NCI-H2171 treated with DMSO at 0.1 percent for 48 hours (cell line): ENCODE results near the gene DENND1C.
"Not testable (repeated sequence)": the region's sequence is repeated elsewhere in the genome, so short reads cannot be mapped to it uniquely, and the experiment has no call there.

Experiments
- DNase-seq: peaks from one replicate; lab custom pipeline; 2025; lab: John Stamatoyannopoulos, UW

Gene DENND1C

GRCh38 chr19:6509118-6509971 is 27.8 kb upstream of the DENND1C start:
- DNase-seq: no peak

DNA sequence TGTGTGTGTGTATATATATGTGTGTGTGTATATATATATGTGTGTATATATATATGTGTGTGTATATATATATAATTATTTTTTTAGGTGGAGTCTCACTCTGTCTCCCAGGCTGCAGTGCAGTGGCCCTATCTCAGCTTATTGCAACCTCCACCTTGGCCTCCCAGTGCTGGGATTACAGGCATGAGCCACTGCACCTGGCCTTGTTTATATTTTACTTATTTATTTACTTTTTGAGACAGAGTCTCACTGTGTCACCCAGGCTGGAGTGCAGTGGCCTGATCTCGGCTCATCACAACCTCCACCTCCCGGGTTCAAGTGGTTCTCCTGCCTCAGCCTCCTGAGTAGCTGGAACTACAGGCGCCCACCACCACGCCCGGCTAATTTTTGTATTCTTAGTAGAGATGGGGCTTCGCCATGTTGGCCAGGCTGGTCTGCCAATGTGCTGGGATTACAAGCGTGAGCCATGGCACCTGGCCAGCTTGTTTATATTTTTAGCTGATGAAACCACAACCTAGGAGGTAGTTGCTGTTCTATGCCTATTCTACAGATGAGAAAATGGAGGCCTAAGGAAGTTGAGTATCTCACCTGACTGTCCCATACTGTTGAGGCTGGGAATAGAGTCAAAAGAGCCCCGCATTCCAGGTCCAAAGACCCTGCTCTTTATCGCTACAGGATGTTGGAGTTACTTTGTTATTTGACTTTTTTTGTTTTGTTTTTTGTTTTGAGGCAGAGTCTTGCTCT is 26.6 kb upstream of the DENND1C start:
- DNase-seq: not testable (repeated sequence)

DNA sequence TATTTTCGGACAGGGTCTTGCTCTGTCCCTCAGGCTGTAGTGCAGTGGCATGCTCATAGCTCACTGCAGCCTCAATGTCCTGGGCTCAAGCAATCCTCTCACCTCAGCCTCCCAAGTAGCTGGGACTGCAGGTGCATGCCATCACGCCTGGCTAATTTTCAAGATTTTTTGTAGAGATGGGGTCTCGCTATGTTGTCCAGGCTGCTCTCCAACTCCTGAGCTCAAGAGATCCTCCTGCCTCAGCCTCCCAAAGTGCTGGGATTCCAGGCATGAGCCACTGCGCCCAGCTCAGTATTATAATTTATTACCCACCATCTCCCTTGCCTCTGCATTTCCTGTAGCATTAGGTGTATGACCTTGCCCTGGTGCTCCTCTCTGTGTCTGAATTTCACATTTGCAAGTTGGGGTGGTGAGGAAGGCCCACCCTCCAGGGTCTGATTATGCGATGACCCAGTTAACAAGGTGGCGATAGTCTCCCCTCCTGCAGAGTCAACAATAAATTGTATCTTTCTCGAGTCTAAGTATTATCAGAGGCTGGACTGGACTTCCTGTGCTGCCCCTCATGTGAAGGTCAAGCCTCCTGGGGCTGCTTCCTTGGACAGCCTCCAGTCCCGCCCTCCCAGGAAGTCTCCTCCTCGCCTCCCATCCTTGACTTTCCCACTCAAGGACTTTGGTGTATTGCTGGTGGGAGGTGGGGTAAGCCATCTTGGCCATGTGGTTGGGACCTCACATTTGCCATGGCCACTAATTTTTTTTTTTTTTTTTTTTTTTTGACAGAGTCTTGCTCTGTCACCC is 22.0 kb upstream of the DENND1C start:
- DNase-seq: no peak

- DNase-seq: peak; percentile 14
Observed at GRCh38 chr19:6501740-6502648, 20.4 kb upstream of the DENND1C start, which contains the start of gene TUBB4A. Gene TUBB4A, minus strand, starts transcription at chr19:6502309. Its CDS starts 97 bp downstream, at chr19:6502212.

DNA sequence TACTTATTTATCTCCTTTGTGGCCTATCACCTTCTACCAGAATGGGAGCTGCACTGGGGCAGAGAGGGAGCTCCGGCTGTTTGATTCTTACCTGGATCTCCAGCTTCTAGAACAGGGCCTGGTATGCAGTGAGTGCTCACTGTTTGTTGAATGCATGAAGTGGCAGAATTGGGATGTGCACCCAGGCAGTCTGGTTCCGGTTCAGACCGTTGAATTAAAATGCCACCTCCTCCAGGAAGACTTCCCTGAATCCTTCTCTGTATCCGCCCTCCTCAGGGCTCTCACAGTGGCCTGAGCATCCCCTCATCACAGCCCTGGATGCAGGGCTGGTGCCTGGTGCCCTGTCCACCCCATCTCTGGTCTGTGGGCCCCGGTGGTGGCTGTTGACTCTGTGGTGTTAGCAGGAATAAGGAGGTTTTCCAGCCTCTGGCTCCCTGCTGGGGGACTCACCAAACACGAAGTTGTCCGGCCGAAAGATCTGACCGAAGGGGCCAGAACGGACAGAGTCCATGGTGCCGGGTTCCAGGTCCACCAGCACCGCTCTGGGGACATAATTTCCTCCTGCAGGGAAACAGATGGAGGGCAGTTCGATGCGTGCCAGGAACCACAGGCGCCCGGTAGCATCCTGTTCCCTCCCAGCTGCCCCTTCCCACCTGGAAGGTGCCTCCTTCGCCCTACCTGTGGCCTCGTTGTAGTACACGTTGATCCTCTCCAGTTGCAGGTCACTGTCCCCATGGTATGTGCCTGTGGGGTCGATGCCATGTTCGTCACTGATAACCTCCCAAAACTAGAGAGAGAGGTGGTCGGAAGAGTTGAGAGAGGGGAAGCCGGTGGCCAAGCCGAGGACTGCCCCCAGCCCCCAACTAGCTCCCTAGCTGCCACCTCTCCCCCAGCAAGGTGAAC is 19.5 kb upstream of the DENND1C start:
- peak; percentile 14 for DNase-seq

GRCh38 chr19:6499052-6499790 is 17.6 kb upstream of the DENND1C start:
- no peak for DNase-seq

DNA sequence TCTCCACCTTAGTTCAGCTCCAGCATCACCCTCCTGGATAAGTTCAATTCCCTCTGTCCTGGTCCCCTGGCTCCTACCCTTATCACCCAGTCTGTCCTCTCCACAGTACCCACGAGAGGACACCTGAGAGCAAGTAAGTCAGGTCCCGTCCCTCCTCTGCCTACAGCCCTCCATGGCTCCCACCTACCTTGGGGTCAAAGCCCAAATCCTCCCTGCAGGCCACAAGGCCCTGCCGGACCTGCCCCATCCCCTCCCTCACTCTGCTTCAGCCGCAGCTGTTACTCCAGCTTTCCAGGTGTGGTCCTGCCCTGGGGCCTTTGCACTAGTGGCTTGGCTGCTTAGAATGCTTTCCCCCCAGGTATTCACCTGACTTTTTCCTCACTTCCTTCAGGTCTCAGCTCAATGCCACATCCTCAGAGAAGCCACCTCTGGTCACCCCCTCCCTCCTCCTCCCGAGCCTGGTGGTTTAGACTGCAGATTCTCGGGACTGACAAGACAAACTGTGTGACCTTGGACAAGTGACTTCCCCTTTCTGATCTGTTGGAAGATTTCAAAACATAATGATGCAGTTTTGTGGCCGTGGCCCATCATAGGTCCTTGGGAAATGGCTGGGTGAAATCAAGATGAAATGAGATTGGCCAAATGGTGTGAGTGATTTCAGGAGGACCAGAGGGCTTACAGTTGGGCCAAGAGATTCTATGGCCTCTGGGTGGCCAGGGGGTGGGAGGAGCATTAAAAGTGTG is 16.9 kb upstream of the DENND1C start:
- DNase-seq: no peak

DNA sequence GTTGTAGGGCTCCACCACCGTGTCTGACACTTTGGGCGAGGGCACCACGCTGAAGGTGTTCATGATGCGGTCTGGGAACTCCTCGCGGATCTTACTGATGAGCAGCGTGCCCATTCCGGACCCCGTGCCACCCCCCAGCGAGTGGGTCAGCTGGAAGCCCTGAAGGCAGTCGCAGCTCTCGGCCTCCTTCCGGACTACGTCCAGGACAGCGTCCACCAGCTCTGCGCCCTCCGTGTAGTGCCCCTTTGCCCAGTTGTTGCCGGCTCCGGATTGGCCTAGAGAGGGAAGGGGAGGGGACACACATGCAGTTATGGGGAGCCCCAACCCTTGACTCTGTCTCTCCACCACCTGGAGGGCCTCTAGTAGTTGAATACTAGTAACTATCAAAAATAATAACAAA is 14.4 kb upstream of the DENND1C start:
- no peak for DNase-seq

DNA sequence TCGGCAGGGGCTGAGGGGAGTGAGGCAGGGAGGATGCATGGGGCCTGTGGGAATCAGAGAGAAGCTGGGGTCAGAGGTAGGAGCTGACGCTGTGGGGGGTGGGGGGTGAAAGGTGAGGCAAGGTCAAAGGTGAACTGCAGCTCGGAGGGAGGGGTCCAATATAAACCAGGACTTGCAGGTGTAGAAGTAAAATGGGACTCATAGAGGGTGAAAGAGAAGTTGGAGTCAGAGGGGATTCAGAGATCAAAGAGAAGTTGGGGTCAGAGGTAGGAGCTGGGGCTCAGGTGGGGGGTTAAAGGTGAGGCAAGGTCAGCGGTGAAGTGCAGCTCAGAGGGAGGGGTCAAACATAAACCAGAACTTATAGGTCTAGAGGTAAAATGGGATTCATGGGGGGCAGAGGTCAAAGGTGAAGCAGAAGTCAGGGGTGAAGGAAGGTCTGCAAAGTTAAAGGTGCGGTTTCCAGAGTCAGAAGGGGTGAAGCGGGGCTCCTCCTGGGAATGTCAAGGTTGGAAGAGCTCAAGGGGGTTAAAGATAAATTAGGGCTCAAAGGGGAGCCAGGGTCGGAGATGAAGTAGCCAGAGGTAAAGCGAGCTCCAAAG is 12.9 kb upstream of the DENND1C start:
- no peak for DNase-seq

GRCh38 chr19:6491802-6492592 is 10.4 kb upstream of the DENND1C start:
- no peak for DNase-seq

DNA sequence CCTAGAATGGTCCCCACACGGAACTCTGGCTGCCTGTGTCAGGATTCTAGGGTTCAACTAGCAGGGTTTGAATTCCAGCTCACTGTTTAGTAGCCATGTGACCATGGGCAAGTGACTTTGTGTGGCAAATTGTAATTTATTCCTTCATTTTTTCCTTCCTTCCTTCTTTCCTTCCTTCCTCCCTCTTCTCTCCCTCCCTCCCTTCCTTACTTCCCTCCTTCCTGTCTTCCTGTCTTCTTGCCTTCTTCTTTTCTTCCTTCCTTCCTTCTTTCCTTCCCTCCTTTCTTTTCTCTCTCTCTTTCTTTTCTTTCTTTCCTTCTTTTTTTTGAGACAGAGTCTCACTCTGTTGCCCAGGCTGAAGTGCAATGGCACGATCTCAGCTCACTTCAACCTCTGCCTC is 8.5 kb upstream of the DENND1C start:
- no peak for DNase-seq

DNA sequence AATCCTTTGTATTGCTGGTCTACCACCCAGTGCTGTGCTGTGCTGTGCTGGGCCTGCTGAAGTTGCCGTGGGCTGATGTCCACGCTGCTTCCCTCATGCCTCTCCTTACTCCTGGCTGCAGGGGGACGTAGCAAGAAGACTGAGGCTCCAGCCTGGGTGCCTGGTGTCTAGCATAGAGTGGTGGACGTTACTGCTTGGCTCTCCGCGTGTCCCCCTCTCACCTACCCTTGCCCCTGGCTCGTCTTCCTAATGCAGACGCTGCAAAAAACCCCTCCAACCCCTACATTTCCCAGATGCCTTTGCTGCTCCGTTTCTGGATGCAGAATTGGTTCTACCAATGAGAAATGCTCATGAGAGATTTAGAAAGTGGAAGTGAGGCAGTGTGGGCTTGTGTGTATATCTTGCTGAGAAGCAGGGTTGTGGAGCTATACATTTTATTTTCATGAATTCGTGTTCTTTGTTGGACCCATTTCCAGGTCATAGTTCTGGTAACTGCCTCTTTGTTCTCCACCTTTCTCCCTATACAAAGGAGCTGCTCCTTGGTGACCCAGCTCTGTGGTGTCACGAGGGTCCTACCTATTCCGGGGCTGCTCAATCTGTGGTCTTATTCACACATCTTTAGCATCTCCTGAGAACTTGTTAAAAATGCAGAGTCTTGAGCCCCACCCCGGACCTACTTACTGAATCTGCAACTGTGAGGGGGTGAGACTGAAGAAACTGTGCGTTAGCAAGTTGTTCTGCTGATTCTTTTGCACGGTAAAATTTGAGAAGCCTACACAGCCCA is 7.9 kb upstream of the DENND1C start:
- DNase-seq: no peak

DNA sequence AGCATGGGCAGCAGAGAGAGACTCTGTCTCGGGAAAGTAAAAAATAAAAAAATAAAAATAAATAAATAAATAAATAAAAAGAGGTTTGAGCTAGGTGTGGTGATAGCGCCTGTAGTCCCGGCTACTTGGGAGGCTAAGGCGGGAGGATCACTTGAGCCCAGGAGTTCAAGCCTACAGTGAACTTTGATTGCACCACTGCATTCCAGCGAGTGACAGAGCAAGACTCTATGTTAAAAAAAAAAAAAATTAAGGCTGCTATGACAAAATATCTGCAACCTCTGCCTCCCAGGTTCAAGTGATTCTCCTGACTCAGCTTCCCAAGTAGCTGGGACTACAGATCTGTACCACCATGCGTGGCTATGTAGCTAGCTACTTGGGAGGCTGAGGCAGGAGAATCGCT is 3.2 kb upstream of the DENND1C start:
- no peak for DNase-seq

GRCh38 chr19:6484230-6484629 is 2.6 kb upstream of the DENND1C start:
- no peak for DNase-seq

DNA sequence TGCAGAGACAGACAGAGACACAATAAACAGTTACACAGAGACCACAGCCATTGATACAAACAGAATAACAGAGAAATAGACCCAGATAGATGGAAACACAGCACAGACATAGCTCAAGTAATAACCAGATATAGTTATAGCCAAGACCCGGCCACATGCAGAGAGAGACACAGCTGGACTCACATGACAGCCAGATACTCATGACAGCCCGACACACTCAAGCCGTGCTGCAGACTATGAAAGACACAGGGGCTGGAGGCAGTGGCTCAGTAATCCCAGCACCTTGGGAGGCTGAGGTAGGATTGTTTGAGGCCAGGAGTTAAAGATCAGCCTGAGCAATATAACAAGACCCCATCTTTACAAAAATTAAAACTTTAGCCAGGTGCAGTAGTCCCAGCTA is 1.6 kb upstream of the DENND1C start:
- DNase-seq: no peak

- no peak for DNase-seq
Observed at GRCh38 chr19:6482343-6482686, 728 bp upstream of the DENND1C start.

DNA sequence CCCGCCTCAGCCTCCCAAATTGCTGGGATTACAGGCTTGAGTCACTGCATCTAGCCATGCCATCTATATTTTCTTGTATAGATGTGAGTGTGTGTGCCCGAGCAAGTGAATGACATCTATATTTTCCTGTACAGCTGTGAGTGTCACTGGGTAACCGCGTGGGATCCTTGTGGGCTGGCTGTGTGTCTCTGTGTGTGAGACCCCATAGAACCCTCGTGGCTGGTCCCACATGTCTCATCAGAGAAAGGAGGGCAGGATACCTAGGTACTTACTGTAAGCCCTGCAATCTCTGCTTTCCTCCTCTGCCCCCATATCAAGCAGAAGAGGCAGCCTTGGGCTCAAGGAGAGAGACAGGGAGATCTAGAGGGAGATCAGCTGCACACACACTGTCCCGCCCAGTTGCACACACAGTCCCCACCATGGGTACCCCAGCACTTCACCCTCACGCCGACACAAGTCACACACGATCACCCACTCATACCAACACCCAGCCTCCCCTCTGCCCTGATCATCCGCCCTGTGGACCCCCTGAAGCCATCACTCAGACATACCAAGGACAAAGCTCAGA is 655 bp downstream of the DENND1C start:
- DNase-seq: no peak
